Adrenal gland (tissue), 5 donors: Measurements from ENCODE around the gene DZIP3.

ENCODE experiments used
- CTCF ChIP-seq, 6 experiments: fragments of 450-650 bp in 4 of 6; fragments of 200-600 bp in 2 of 6; sonication (generic) in 1 of 6; IDR thresholded peaks; 1 replicate in 5 of 6; 2 replicates in 1 of 6; pipeline versions ENCODE4 v1.5.1 to v1.8.0; 2016 to 2021; ENCODE audit warnings: antibody characterized with exemption in 6 of 6, mild to moderate bottlenecking in 2 of 6, moderate library complexity in 1 of 6
- POLR2A ChIP-seq, 2 donors: fragments of 450-650 bp; IDR thresholded peaks; one replicate each; pipeline ENCODE4 v1.6.1; 2017; ENCODE audit warnings: antibody characterized with exemption in 2 of 2, mild to moderate bottlenecking in 2 of 2, moderate library complexity in 1 of 2
- donor health status: DM: no; HTN: no; CAD: no.

GRCh38 chr3:108554913-108555571 lies 34.5 kb upstream of the DZIP3 start:
- TF ChIP-seq POLR2A (IDR thresholded peaks at IDR 0.05) (no peak), CTCF (IDR thresholded peaks at IDR 0.05) (no peak)
